Choroid plexus epithelial cell (primary cell): ENCODE measurements around the gene RSRP1.

Experiments
- DNase-seq: peaks from one replicate; pipeline ENCODE4 v3.0.0-alpha.2; 2010; ENCODE audit warnings: low read depth
- H3K4me3 ChIP-seq: 2 replicates; pipeline ENCODE4 v1.5.1; 2011; ENCODE audit warnings: low read depth, mild to moderate bottlenecking, control low read depth, low read length, moderate library complexity
- CTCF ChIP-seq: conservative IDR thresholded peaks from 2 replicates; pipeline ENCODE4 v1.5.1; 2011; ENCODE audit warnings: low read depth, mild to moderate bottlenecking, control low read depth, inconsistent platforms, low read length, moderate library complexity

The RSRP1 gene

GRCh38 chr1:25195835-25196234 is 51.4 kb downstream of the RSRP1 start:
- no peak overlapping the region for H3K4me3 ChIP-seq
- no peak for TF ChIP-seq CTCF
- DNase-seq, result no peak

GRCh38 chr1:25194572-25195020 is 52.7 kb downstream of the RSRP1 start:
- no peak overlapping the region for H3K4me3 ChIP-seq
- no peak for TF ChIP-seq CTCF
- DNase-seq, result no peak

GRCh38 chr1:25194054-25194453 is 53.2 kb downstream of the RSRP1 start:
- DNase-seq, result no peak
- H3K4me3 ChIP-seq, result no peak overlapping the region
- TF ChIP-seq CTCF, result no peak

- TF ChIP-seq CTCF, result no peak
- H3K4me3 ChIP-seq, result no peak overlapping the region
- DNase-seq, result no peak
Measured at GRCh38 chr1:25193229-25193628, 54.0 kb downstream of the RSRP1 start.
